Prostate gland (tissue), 2 donors: ENCODE data around the gene FBXW12.
"Not testable (repeated sequence)": the region's sequence is repeated elsewhere in the genome, so short reads cannot be mapped to it uniquely, and the experiment has no call there.

Experiments used
- CTCF ChIP-seq, 4 experiments: fragments of 200-600 bp in 2 of 4; fragments of 450-650 bp in 2 of 4; sonication (generic) in 2 of 4; IDR thresholded peaks; 1 replicate in 3 of 4; 2 replicates in 1 of 4; pipeline ENCODE4 v1.5.1; 2016 to 2019; ENCODE audit warnings: antibody characterized with exemption in 4 of 4, mild to moderate bottlenecking in 2 of 4, moderate library complexity in 2 of 4
- POLR2A ChIP-seq: fragments of 450-650 bp; IDR thresholded peaks from one replicate; pipeline ENCODE4 v1.6.1; 2016; ENCODE audit warnings: antibody characterized with exemption, mild to moderate bottlenecking
- POLR2AphosphoS5 ChIP-seq: sonication (generic); formaldehyde crosslinking; IDR thresholded peaks from one replicate; pipeline ENCODE4 v1.6.1; 2017; ENCODE audit warnings: antibody characterized with exemption

GRCh38 chr3:48337536-48337935 is 34.5 kb upstream of the FBXW12 start:
- not testable (repeated sequence) for TF ChIP-seq CTCF (IDR thresholded peaks at IDR 0.05); POLR2AphosphoS5; POLR2A
